GM18951 (cell line): ENCODE data around the gene CLN6.
"Not testable (repeated sequence)": the region's sequence is repeated elsewhere in the genome, so short reads cannot be mapped to it uniquely, and the experiment has no call there.

Experiments used
- POLR2A ChIP-seq: IDR thresholded peaks from 4 replicates; pipeline ENCODE4 v1.6.1; 2011; ENCODE audit warnings: mild to moderate bottlenecking; ENCODE audit not compliant: insufficient read length, insufficient read depth; ENCODE audit errors: extremely low read depth
- in situ Hi-C: fragments of 300-500 bp; cut with MboI; formaldehyde crosslinking; loops from one replicate; pipeline ENCODE4 v1.12.0; 2022; ENCODE audit warnings: low sequenced_read_pairs, mixed read lengths, inconsistent platforms; ENCODE audit not compliant: unreplicated experiment

Gene CLN6

DNA sequence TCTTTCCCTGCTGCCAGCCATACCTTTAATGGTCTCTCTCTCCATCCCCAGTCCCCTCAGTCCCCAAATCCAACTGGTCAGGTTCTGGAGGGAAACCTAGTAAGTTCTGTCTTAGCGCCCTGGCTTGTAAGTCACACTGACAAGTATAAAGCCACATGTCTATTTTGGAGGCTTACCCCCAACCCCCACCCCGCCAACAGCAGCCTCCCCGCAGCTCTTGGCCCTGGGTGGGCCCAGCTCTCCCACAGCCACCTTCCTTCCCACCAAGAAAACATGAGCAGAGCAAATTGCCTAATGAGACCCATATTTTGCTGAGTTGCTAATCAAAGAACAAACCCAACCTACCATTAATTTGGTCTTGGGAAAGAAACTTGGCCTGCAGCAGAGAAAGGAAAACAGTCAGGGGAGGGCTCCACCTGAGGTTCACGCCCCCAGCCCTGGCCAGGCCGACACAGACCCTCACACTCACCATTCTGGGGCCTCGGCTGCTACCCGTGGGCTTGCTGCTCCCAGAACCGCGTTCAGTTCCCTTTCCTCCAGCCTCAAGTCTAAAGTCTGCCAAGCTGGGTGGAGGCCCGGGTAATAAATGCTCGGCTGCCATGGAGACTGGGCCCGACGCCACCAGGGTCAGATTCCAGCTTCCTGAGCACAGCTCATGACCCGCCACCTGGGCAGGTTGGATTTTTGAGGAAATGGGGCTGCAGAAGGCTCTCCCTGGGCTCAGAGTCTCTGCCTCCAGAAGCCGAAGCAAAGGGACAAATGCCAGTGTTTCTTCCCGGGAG is 24.6 kb downstream of the CLN6 start, which contains the start of gene CALML4:
CALML4 (minus strand) TSS at position 557 of the 782 bp plus-strand sequence; CDS start at position 472, 85 bp downstream.
- in situ Hi-C loops, result no loop called here
- no peak for TF ChIP-seq POLR2A

DNA sequence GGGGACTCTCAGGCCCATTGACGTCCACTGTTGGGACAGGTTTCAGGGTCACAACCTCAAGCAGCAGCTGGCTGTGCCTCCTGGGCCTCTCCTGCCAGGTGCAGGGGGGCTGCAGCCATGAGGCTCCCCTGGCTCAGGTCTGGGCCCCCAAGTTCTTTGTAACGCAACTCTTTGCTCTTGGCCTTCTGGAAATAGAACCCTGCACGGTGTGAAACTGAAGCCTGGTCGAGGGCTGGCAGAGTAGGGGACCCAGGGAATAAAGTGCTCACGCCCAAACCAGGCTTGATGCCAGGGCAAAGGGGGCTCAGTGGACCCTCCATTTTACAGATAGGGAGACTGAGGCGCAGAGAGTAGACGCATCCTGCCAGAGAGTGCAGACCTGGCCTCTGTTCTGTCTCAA is 25.2 kb downstream of the CLN6 start:
- TF ChIP-seq POLR2A, result no peak
- in situ Hi-C loops, result no loop called here

DNA sequence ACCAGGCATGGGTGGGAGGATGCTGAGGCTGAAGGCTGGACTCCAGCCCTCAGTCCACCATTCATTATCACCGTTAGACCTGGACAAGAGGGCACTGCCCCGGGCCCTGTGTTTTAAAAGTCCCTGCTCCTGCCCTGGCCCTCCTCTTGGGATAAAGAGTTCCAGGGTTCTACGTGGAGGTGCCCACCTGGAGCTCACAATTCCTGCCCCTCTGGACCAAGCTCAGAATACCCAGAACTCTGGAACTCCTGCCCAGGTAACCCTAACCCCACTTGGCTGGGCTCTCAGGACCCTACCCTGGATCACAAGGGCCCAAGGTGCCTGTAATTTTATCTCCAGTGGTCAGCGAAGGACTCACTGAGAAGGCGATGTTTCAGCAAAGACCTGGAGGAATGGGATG is 25.6 kb downstream of the CLN6 start:
- in situ Hi-C loops, result no loop called here
- no peak for TF ChIP-seq POLR2A

DNA sequence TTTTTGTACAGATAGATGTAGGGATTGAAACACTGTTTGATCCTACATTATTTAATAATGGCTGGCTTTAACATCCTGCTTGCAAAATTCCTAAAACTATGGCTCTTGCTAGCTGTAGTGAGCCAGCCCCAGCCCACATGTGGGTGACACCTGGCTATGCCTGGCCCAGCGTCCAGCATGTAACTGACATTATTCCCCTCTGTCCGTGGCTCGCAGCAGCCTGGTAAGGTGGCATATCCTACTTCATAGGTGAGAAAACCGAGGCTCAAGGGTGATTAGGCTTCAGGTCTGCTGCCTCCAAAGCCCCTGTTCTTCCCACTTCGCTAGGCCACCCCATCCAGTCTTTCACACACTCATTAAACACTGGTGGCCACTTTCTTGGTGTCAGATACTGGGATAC is 26.0 kb downstream of the CLN6 start:
- TF ChIP-seq POLR2A, result no peak

DNA sequence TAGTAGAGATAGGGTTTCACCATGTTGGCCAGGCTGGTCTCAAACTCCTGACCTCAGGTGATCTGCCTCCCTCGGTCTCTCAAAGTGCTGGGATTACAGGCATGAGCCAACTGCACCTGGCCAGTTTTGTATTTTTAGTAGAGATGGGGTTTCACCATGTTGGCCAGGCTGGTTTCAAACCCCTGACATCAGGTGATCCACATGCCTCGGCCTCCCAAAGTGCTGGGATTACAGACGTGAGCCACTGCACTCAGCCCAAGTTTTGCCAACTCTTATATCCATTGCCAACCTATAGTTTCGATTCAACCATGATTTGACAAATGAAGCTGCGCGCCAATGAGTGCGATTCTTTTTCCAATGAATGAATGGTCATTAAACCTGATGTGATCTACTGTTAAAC is 26.5 kb downstream of the CLN6 start:
- in situ Hi-C loops, result not testable (repeated sequence)

More for the DNA sequence above, 26.0 kb downstream of the CLN6 start:
- in situ Hi-C loops, result no loop called here

DNA sequence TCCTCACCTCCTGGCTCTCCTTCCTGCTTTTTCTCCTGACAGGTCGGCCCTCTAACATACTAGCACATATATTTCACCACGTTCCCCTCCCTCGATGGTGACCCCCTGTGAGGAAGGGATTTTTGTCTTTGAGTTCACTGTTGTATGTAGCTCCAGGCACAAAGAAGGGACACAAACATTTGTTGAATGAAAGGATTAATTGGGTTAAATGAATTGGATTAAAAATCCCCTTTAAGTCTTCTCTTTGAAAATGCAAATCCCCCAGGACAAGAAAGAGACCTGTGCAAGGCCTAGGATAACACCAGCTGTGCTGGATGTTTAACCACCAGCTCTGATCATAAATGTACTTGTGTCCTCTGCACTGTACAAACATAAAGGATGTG is 27.7 kb downstream of the CLN6 start:
- in situ Hi-C loops, result no loop called here
- no peak for TF ChIP-seq POLR2A

DNA sequence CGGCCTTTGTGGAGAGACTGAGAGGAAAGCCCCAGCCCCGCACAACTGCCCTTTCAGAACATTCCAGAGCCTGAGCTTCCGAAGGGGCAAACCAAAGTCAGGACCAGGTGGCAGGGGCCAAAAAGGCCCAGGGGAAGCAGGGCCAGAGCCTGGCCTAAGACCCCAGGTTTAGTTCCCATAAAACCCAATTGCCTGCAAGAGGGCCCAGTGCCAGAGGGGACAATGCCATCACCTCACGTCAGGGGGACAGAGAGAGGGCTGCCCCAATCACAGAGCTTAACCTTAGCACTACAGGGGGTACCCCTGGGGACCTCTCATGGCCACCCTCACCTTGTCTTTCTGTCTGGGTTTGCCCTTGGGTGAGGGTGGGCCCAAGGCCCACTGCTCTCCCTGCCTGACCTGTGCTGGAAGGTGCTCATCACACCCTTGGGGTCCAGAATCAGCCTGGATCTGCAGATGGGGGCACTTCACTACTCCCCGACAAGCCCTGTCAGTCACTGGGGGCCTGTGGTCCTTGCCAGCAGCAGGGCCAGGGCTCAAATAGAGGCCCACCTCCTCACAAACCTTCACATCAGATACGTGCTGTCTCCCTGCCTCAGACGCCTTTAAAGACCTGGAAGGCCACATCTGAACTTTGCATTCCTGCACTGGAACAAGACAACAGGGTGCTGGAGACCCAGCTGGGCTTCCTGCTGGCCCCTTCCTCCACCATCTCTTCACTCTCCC is 28.2 kb downstream of the CLN6 start:
- in situ Hi-C loops, result no loop called here

DNA sequence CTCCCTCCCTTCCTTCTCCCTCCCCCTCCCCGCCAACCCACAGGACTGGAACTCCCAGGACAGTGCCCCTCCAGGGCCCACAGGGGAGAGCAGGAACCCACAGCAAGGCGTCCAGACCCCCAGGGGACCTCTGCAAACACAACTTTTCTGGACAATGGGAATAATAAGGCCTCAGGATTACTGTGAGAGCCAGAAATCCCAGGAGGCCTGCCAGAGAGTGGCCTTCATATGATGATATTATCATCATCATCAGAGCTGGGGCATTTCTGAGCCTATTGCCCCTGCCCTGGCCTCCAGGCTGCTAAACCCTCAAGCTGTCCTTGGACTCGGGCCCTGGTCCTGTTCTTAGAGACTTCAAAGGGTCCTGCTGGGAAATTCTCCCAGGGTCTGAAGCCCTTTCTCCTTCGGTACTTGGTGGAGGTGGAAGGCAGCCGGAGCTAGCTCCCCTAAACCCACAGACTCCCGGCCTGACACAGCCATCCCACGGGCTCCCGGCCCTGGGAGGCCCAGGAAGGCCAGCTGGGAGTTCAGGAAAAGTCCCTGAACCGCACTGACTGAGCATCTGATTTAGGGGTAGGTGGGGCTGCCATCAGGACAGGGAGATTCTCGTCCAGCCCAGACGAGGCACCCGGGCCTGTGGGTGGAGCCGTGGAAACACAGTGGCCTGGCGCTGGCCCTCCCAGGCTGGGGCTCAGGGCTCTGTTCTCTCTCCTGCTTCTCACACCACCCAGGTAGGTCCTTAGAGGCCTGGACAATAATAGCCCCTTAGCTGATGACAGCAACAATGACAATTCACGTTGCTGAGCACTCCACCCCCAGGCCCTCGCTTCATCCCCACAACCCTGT is 29.3 kb downstream of the CLN6 start:
- TF ChIP-seq POLR2A, result no peak
- in situ Hi-C loops, result no loop called here

More for the DNA sequence above, 28.2 kb downstream of the CLN6 start:
- no peak for TF ChIP-seq POLR2A

DNA sequence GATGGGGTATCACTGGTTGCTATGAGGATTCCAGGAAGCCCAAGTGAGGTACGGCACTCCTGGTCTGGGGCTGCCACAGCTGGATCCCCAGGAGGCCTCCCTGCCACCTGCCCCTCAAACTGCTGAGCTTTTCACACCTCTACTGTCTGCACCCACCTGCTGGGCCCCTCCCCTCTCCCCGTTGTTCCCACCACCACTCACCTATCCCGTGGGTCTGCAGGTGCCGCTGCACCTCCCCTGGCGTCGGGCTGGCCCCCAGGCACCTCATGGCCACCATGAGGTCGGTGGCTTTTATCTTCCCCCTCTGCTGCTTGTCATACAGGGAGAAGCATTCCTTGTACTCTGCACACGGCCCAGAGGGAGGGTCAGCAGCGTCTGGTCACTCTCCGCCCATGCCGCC is 30.2 kb downstream of the CLN6 start:
- in situ Hi-C loops, result no loop called here
- TF ChIP-seq POLR2A, result no peak

DNA sequence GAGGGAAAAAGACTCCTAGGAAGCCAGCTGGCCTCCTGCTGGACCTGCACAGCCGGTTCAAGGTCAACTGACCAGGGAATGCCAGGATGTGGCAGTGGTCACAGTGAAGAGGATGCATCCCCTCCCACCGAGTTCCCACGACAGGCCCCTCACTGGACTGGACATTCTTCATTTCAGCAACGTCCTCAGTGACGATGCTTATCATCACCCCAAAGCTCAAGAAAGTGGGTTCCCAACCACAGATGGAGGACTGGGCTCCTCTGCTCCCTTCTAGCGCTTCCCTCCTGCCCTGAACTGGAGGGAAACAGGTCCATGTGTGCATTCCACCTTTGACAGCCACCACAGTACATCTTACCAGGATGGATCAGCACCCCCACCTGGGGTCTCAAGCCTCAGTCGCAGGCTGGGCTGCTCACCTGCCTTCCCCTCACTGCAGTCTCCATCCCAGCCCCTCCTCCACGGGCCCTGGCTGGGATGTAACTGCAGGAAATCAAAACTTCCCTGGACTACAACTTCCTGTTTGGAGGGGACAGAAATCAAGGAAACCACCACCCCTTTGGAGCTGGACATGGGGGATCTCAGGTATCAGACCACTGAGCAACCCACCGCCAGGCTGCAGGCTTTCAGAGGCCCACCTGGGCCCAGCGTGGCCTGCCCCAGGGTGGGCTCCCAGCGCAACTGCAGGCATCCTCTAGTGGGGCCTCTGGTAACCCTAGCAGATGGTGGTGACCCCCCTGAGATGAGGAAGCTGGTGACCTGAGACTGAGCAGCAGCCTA is 31.7 kb downstream of the CLN6 start:
- in situ Hi-C loops, result no loop called here
- TF ChIP-seq POLR2A, result no peak

DNA sequence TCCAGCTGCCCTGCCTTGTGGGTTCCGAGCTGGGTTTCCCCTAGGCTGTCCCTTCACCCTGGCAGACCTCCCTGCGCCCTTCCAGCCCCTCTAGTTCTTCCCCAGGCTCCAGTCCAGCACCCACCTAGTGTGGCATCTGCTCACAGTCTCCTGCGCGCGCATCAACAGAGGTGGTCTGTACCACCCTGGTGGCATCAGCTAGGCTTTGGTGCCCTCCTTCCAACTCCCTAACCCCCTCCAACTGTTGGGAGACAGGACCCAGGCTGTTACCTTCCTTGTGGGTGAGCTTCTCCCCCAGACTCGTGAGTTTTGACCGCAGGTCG is 32.4 kb downstream of the CLN6 start:
- TF ChIP-seq POLR2A, result no peak
- in situ Hi-C loops, result no loop called here

DNA sequence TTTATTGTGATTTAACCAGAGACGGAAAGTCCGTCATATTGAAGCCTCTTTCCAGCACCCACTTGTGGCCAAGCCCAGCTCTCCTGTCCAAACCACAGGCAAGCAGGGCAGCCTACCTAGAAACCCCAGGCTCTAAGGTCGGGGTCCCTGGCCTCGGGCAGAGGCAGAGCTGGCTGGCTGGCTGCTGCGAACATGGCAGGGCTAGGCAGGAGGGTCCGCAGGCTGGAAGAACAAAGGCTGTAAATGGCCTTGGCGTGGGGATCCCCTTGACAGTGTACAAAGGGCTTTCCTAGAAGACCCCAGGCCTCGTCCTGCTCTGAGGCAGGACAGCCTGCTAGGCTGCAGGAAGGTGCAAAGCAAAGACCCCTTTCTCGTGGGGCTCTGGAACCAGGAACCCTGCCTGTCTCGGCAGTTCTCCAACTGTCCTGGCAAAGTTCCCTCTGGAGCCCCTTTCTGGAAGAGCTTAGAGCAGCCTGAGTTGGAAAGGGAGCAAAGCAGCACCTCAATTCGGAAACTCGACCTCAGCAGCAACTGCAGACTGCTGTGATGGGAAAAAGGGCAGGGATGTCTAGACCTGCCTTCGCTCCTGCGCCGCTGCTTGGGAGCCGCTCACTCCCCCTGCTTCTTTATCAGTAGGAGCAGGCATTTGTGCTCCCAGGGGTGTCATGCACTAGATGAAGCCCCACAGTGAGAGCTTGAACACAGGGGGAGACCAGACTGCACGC is 32.9 kb downstream of the CLN6 start:
- TF ChIP-seq POLR2A, result no peak
- in situ Hi-C loops, result no loop called here

DNA sequence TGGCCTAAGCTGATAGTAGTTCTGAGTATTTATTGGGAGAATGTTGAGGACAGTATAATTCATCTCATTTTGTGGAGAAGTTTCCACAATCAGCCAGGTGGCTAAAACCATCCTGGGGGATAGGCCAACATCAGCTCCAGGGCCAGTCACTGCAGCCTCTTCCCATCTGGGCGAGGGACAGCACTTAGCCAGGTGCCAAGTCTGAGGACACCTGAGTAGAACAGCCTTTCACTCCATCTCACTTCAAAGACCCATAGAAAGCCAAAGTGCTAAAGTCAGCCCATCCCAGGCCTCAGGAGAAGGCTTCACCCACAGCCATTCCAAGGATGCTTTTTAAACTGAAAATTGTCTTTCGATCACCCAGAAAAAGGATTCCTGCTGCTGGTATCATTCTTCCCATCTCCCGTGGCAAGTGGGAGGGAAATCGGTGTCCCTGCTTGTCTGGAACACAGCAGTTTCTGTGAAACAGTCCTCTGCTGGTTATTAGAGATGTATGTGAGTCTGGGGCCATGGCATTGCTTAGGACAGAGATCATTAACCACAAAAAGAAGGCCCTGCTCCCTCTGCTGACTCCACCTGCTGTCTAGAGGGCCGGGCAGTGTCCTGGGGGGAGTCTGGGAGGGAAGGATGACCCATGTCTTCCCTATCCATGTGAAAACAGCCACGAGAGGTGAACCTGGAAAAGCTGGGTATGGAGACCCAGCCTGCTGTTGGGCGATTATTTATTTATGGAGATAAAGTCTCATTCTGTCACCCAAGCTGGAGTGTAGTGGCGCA is 34.0 kb downstream of the CLN6 start:
- in situ Hi-C loops, result no loop called here
- TF ChIP-seq POLR2A, result no peak
